Measurements from ENCODE around the gene AURKA. TPM values are rescaled to one million over a fixed set of nuclear protein-coding genes. Genes with fewer than 3 reads are reported as not detected.
"Not testable (repeated sequence)": the region's sequence is repeated elsewhere in the genome, so short reads cannot be mapped to it uniquely, and the experiment has no call there.

The AURKA gene
- polyA plus RNA-seq, 4 donors: 13.5 to 16.9 (median 15.4) TPM

GRCh38 chr20:56360908-56361205, 31.2 kb downstream of the AURKA start:
- DNase-seq (ENCODE audit: low read depth in 4 of 4, low spot score in 3 of 4): no peak

GRCh38 chr20:56360133-56360907, 31.7 kb downstream of the AURKA start:
- no peak for DNase-seq (ENCODE audit: low read depth in 4 of 4, low spot score in 3 of 4)

DNA sequence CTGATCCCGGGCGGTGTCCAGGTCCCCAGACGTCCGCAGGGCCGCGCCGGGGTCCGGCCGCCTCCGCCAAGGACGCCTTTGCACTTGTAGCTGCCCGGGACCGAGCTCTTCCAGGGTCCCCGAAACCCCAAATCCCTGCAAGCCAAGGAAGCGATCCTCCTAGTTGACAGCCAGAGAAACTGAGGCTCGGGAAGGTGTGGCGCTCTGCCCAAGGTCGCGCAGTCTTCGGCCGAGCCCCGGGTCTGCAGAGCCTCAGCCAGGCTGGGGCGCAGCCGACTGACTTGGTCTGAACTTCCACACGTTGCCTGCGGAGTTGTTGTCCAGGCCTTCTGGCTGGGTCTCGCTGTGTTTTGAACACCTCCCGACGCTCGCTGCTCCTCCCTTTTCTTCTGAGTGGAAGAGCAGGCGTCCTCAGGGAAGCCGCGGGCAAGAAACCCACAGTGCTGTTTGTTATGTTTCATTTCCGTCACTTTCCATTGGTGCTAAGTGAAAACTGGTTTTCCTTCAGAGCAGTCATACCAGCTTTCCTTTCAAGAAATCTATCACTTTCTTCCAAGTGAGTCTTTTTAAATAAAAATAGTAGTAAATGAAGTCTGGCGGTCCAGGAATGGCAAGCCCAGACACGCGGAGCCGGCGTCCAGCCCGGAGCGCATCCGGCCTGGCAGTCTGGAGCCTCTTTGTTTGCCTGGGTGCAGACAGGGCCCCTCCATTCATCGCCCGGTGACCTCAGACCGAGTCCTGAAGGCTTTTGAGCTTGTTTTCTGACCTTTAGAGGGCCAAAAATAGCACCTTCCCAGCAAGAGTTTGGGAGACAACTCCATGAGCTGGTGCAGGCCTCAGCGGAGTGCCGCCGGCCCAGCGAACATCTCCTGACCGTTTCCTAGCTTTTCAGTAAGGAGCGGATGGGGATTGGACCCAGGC, 32.5 kb downstream of the AURKA start:
- peak in 1 of 4 donors; percentile 49 for DNase-seq (ENCODE audit: low read depth in 4 of 4, low spot score in 3 of 4)

DNA sequence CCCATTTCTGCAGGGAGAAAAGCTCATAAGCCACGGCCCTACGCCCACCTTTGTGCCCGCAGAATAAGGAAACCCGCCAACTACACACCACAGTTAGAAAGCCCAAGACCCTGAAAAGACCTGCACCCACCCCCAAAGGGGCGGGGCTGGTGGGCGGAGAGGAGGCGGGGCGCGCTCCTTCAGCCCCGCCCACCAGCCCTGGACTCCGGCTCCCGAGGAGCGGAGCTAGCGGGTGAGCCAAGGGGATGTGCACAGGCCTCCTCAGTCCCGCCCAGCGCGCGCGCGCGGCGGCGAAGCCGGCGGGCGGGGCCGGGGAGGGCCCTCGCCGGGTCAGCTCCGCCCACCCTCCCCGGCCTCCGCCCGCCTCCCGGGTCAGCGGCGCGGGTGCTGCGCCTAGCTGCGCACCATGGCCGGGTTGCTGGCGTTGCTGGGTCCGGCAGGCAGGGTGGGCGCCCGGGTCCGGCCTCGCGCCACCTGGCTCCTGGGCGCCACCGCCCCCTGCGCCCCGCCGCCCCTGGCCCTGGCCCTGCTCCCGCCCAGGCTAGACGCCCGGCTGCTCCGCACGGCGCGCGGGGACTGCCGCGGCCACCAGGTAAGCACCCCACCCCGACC, 33.3 kb downstream of the AURKA start, which contains the start of gene FAM210B:
TSS of gene FAM210B (plus strand) at position 375 of the 612 bp plus-strand sequence. CDS start at position 407, 32 bp downstream.
- peak; percentile 71 to 85 (median 80) for DNase-seq (ENCODE audit: low read depth in 4 of 4, low spot score in 3 of 4)

GRCh38 chr20:56358070-56358469, 33.9 kb downstream of the AURKA start:
- DNase-seq (ENCODE audit: low read depth in 4 of 4, low spot score in 3 of 4): no peak

- no peak for DNase-seq (ENCODE audit: low read depth in 4 of 4, low spot score in 3 of 4)
Observed at GRCh38 chr20:56353356-56353755, 38.7 kb downstream of the AURKA start.

DNA sequence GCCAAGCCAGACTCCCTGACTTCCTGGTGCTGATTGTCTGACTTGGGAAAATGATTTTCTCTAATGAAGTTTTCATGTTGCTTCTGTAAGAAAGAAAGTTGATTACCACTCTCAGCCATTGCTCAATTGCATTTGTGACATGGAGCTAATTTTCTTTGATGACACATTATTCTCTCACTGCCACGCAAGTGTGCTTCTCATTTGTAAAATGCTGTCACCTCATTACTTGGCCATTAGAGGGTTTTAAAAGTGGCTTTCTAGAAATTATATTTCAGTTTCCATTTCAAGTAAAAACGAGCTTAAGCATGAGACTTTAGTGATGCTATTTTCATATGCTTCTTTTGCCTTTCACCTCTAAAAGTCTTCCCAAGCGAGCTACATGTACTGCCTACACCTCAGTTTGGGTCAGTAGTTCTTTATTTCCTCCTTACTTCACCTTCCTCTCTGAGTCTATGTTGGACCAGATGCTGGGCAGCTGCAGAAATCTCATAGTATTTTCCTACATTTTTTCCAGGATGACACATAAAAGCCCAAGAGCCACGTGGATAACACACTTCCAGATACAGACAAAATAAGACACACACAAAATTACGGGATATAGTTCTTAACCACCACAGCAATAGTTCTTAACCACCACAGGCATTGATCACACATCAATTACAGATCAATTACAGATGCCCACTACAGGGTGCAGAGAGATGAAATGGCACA, 39.5 kb downstream of the AURKA start:
- DNase-seq (ENCODE audit: low read depth in 4 of 4, low spot score in 3 of 4): no peak

GRCh38 chr20:56350842-56351241, 41.2 kb downstream of the AURKA start:
- no peak for DNase-seq (ENCODE audit: low read depth in 4 of 4, low spot score in 3 of 4)

- no peak for DNase-seq (ENCODE audit: low read depth in 4 of 4, low spot score in 3 of 4)
Observed at GRCh38 chr20:56348746-56349145, 43.3 kb downstream of the AURKA start.

DNA sequence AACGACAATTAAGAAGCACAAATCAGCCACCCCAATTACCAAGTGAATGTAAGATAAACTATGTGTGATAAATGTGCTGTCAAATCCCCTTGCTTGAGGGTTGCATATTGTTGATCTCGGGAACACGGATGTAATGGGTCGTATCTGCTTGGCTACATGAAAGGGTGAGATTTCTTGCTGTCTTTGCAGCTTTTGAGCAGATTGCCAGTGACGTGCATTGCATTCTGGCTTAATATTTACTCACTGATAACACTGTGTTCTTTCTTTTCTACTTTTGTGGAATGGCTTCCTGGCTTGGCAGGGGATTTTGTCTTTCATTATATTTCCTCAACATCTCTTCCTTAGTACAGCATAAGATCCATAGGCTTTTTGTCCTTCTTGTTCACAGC, 43.7 kb downstream of the AURKA start:
- no peak for DNase-seq (ENCODE audit: low read depth in 4 of 4, low spot score in 3 of 4)

- no peak for DNase-seq (ENCODE audit: low read depth in 4 of 4, low spot score in 3 of 4)
Observed at GRCh38 chr20:56347628-56348304, 44.2 kb downstream of the AURKA start.

- DNase-seq (ENCODE audit: low read depth in 4 of 4, low spot score in 3 of 4): no peak
Observed at GRCh38 chr20:56345911-56346310, 46.1 kb downstream of the AURKA start.

GRCh38 chr20:56343861-56344381, 48.1 kb downstream of the AURKA start:
- DNase-seq (ENCODE audit: low read depth in 4 of 4, low spot score in 3 of 4): no peak

DNA sequence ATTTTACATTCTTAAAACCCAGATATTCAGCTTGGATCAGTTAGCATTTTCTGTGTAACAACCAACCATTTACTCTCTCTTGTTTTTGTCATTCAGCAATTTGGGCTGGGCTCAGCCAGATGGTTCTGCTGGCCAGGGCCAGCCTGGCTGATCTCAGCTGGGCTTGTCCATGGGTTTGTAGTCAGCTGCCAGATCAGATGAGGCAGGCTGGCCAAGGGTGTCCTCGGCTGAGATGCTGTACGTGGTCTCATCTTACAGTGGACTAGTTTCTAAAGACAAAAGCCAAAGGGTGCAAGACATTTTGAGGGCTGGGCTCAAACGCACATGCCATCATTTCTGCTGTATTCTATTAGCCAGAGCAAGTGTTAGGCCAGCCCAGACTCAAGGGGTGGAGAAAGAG, 49.2 kb downstream of the AURKA start:
- DNase-seq (ENCODE audit: low read depth in 4 of 4, low spot score in 3 of 4): no peak

DNA sequence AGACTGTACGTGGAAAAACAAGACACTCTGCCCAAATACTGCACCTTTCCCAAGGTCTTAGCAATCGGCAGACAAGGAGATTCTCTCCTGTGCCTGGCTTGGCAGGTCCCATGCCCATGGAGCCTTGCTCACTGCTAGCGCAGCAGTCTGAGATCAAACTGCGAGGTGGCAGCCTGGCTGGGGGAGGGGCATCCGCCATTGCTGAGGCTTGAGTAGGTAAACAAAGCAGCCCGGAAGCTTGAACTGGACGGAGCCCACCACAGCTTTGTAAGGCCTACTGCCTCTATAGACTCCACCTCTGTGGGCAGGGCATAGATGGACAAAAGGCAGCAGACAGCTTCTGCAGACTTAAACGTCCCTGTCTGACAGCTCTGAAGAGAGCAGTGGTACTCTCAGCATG, 55.3 kb downstream of the AURKA start:
- DNase-seq (ENCODE audit: low read depth in 4 of 4, low spot score in 3 of 4): not testable (repeated sequence)

DNA sequence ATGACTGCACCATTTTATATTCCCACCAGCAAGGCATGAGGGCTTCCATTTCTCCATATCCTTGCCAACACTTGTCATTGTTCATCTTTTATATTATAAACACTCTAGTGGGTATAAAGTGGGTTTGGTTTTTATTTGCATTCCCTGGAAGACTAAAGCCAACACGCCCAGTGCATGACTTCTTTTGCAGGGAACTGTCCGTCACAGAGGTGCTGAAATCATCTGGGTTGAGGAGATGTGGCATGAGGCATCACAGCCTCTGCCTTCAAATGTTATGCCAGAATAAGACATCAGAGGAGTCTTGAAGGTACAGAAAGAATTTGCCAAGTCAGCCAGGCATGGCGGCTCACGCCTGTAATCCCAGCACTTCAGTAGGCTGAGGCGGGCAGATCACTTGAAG, 63.2 kb downstream of the AURKA start:
- peak in 3 of 4 donors; percentile 45 to 53 (median 47) for DNase-seq (ENCODE audit: low read depth in 4 of 4, low spot score in 3 of 4)

- DNase-seq (ENCODE audit: low read depth in 4 of 4, low spot score in 3 of 4): no peak
Observed at GRCh38 chr20:56324806-56325205, 67.2 kb downstream of the AURKA start.

- no peak for DNase-seq (ENCODE audit: low read depth in 4 of 4, low spot score in 3 of 4)
Observed at GRCh38 chr20:56323656-56324055, 68.4 kb downstream of the AURKA start.

DNA sequence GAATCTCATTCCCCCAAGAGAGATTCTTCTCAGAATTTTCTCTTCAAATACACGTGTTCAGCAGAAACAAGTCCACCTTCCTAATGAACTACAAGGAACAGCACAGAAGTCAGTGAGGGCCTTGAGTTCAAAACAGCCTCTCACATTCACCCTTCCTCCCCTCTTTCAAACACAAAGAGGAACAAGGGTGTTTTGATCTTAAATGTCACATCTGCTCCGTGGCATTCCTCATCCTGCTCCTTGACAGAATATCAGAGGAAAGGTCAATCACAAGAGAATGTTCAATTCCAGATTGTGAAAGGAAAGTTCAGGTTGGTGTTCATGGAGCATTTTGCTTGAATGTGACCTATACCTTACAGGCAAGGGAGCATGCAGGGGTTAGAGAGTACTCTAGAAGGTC, 68.8 kb downstream of the AURKA start:
- DNase-seq (ENCODE audit: low read depth in 4 of 4, low spot score in 3 of 4): no peak

DNA sequence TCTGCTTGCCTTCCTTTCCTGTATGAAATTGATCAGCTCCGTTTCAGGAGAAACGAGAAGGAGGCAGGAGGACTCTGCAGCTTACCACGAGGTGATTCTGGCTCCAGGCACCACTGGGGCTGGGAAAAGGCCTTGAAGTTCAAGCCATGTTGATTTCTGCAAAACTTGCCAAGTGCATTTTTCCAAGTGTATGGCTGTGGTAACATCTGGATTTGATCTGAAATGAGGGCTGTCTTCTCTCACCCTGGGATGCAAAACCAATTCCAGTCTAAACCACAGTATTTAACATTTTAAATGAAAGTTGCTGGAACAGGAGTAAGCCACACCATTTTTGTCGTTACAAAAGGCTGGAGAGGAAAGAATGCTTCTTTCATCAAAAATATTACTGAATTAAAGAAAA, 69.3 kb downstream of the AURKA start:
- DNase-seq (ENCODE audit: low read depth in 4 of 4, low spot score in 3 of 4): no peak

Data from right renal pelvis (tissue), 4 donors.